GM12872 (cell line): Measurements from ENCODE around the gene CNOT6.

Experiments
- CTCF ChIP-seq: IDR thresholded peaks from 3 replicates; pipeline ENCODE4 v1.5.1; 2011; ENCODE audit warnings: low read depth, mild to moderate bottlenecking, low read length, moderate library complexity; ENCODE audit not compliant: insufficient read depth

CNOT6 gene

GRCh38 chr5:180625791-180626660, 131.8 kb downstream of the CNOT6 start:
- no peak for TF ChIP-seq CTCF

- TF ChIP-seq CTCF = no peak
Observed at GRCh38 chr5:180626661-180627385, 132.6 kb downstream of the CNOT6 start.

GRCh38 chr5:180627386-180628120, 133.4 kb downstream of the CNOT6 start:
- TF ChIP-seq CTCF = no peak
